GM10266 (cell line): Measurements from ENCODE around the gene SRPX.
A peak's percentile ranks its signal among the peaks of the same experiment; 100 is the strongest.

Source experiments
- DNase-seq: peaks from one replicate; pipeline ENCODE4 v3.0.0; 2012; ENCODE audit errors: extremely low spot score
- CTCF ChIP-seq: IDR thresholded peaks from 2 replicates; pipeline ENCODE4 v1.5.1; 2012; ENCODE audit warnings: mild to moderate bottlenecking, low read depth; ENCODE audit not compliant: control insufficient read depth, insufficient read depth; ENCODE audit errors: missing control alignments

The SRPX gene

DNA sequence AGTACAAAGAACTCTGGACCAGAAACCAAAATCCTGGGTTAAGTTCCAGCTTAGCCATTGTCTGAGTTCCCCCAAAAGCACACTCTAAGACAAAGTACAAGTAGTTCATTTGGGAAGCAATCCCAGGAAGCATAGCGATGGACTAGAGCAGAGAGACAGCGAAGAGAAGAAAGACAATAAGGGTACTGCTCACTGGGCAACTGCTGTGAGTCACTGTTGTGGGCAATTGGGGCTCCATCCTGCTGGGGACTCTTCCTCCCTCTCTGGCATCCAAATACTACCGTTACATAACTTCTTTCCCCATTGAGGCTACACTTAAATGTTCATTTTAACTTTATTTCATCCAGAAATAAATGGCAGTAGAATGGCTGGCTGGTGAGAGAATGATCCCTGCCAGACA is 14.1 kb downstream of the SRPX start:
- no peak for TF ChIP-seq CTCF
- DNase-seq: no peak

DNA sequence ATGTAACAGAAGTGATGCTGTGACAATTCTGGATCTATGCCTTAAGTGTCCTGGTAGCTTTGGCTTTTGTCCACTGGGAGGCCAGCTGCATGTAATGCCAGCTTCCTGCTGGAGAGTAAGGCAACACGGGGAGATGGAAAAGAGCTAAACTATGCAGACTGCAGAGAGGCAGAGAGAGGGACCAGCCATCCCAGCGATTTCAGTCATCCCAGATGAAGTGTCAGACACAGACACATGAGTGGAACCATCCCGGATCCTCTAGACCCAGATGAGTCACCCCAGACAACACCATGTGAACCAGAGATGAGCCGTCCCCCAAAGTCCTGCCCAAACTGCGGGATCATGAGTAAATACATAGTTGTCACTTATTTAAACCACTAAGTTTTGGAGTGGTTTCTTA is 14.6 kb downstream of the SRPX start:
- no peak for TF ChIP-seq CTCF

DNA sequence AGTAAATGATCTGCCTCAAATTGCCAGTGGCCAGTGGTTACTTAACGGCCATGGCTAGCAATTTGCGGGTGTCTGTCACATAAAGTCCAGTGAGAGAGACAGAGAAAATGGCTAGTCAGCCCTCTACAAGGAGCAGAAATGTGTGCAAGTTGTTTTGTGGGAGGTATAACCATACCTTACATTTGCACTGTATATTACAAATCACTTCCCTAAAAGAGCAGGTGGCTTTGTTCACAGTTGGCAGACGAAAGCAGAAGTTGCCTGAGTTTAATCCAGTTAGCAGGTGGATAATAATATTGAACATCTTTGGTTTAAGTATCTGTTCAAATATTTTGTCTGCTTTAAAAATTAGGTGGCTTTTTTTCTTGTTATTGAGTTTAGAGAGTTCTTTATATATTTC is 15.6 kb downstream of the SRPX start:
- DNase-seq: no peak
- TF ChIP-seq CTCF: no peak

More for the DNA sequence above, 14.6 kb downstream of the SRPX start:
- DNase-seq: no peak

- TF ChIP-seq CTCF: peak; percentile 29
- DNase-seq: peak; percentile 3
Measured at GRCh38 chrX:38192007-38192810, 28.5 kb downstream of the SRPX start.

DNA sequence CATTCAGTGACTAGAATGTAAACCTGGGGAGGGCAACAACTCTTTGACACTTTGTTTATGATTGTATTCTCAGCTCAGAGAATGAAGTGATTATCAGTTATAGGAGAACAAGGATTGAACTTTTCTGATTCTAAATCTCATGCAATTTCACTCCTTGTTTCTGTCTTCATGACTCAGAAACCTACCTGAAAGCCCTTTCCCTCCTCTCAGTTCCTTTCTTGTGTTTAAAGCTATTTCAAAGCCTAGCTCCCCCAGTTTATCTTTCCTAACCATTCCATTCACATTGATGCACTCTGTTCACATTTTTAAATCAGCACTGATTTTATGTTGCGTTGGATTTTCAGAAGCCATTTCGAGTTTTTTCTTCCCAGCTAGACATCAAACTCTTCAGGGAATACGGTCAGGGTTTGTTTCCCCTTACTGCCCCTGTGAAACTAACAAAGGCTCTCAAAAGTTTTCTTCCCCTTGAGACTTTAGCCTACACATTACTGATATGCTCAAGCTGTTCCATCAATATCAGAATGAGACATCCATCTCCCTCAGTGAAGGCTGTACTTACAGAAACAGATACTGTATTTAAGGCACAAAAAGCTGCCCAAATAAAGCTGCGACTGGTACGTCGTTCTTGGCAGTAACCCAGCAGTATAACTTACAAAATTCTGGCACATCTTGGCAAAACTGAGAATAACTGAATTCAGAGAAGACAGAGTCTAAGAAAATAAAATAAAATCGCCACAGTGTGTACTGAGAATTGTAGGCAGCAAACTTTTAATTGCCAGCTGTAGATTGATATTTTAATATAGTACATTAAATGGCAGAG is 31.0 kb downstream of the SRPX start:
- TF ChIP-seq CTCF: no peak

DNA sequence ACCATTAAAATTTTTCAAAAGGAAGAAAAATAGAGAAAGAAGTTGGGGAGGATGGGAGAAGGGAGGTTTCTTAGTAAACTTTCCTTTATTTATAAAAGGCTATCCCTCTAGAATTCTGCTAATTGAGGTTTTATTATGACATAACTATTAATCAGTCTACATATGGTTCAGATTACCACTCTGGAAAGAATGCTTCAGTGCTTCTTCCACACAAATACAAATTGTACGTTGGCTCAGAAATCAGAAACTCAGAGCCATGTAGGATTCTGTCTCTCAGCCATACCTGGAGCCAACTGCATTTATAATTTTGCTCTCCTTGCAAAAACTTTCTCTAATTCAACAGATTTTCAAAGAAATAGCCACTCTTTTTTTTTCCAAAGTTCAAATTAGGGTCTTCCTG is 37.1 kb downstream of the SRPX start:
- DNase-seq: no peak
- TF ChIP-seq CTCF: no peak

More for the DNA sequence above, 31.0 kb downstream of the SRPX start:
- DNase-seq: no peak

GRCh38 chrX:38181357-38181756 is 39.3 kb downstream of the SRPX start:
- no peak for DNase-seq
- TF ChIP-seq CTCF: no peak
